ENCODE data around the gene DPP9. TPM values are rescaled to one million over a fixed set of nuclear protein-coding genes. Genes with fewer than 3 reads are reported as not detected.
"Not testable (repeated sequence)": the region's sequence is repeated elsewhere in the genome, so short reads cannot be mapped to it uniquely, and the experiment has no call there.

The DPP9 gene
- total and polyA plus RNA-seq, 7 experiments from 2014 or later, result 16.4 to 90.7 (median 80.1) TPM

DNA sequence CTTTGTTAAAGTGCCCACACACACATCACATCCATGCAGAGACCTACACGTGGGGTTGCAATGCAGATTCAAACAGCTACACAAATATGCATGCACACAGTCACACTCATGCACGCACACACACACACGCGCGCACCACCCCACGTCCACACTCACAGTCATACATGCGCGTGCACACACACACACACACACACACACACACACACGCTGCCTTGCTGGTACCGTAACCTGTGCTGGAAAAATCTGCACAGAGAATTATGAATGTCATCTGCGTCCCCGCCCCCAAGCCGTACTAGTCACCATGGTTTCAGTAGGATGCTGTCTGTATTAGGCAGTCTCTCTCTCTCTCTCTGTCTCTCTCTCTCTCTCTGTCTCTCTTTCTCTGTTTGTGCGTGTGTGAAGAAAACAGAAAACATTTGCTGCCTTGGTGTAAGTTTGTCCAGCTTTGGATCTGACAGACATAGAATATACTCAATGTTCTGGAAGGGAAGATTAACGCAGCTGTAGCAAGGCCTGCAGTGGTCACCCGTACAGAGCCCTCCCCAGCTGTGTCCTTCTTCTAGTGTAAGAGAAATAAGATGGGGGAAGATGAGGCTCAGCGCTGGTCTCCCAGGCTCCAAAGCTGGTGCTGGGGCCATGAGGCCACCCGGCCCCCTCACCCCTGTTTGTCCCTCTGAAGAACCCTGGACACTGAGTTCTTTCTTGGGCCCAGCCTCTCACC, 26.4 kb upstream of the DPP9 start:
- POLR2A ChIA-PET, result no interaction called here
- peaks cover 0 to 4% (median 0%) of the 10 kb centered on the region in 3 experiments for H3K9me3 ChIP-seq (ENCODE audit: control insufficient read depth in 2 of 3, low read length in 3 of 3)
- intact Hi-C loops (cut with micrococcal nuclease), result no loop called here
- ATAC-seq (no peak), DNase-seq (no peak)
- H3K36me3 Mint-ChIP-seq, result peaks cover 0 to 6% (median 0%) of the 10 kb centered on the region in 5 donors
- no peak overlapping the region for H3K4me3 ChIP-seq (ENCODE audit: low read length)
- no peaks in the 10 kb centered on the region for H3K27me3 ChIP-seq (ENCODE audit: control insufficient read depth in 2 of 2, insufficient read depth in 2 of 2, low read length in 2 of 2)
- H3K4me1 ChIP-seq (ENCODE audit: control insufficient read depth in 2 of 2, insufficient read depth in 2 of 2, low read length in 2 of 2), result no peaks in the 10 kb centered on the region
- H3K36me3 ChIP-seq (ENCODE audit: control insufficient read depth in 2 of 3, insufficient read depth in 3 of 3, low read length in 3 of 3), result no peaks in the 10 kb centered on the region
- H3K27me3 Mint-ChIP-seq, result peaks cover 13 to 33% (median 25%) of the 10 kb centered on the region in 5 donors
- H3K9me3 Mint-ChIP-seq, result peaks cover 0 to 4% (median 0%) of the 10 kb centered on the region in 11 donors
- no peak overlapping the region for H3K27ac ChIP-seq (ENCODE audit: low read depth, low read length)
- CTCF ChIA-PET, result no interaction called here
- H3K4me1 Mint-ChIP-seq, result peaks cover 0 to 2% (median 0%) of the 10 kb centered on the region in 7 donors
- no peak overlapping the region for H3K4me3 Mint-ChIP-seq
- no peak overlapping the region for H3K27ac Mint-ChIP-seq

DNA sequence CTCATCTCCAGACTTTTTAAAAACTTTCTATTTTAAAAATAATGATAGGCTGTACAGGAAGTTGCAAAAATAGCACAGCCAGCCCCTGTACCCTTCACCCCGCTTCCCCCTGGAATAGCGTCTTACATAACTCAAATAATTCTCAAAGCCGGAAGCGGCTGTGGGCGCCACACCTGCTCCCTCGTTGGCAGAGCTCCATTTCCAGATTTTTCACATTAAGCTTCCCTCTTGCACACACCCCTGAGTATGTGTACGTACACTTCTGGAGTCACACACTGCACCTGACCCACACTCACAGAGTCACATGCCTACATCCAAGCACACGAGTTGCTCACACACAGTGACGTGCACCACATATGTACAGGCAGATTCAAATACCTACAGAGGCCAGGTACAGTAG, 24.9 kb upstream of the DPP9 start:
- Histone ChIP-seq H3K4me1 (ENCODE audit: control insufficient read depth in 2 of 2, insufficient read depth in 2 of 2, low read length in 2 of 2) (no peaks in the 10 kb centered on the region), H3K27ac (ENCODE audit: low read depth, low read length) (no peak overlapping the region), H3K36me3 (ENCODE audit: control insufficient read depth in 2 of 3, insufficient read depth in 3 of 3, low read length in 3 of 3) (no peaks in the 10 kb centered on the region), H3K27me3 (ENCODE audit: control insufficient read depth in 2 of 2, insufficient read depth in 2 of 2, low read length in 2 of 2) (no peaks in the 10 kb centered on the region), H3K9me3 (ENCODE audit: control insufficient read depth in 2 of 3, low read length in 3 of 3) (peaks cover 0 to 4% (median 0%) of the 10 kb centered on the region in 3 experiments), H3K4me3 (ENCODE audit: low read length) (no peak overlapping the region)
- CTCF ChIA-PET, result no interaction called here
- DNase-seq (no peak), ATAC-seq (no peak)
- no peak overlapping the region for H3K4me3 Mint-ChIP-seq
- POLR2A ChIA-PET, result no interaction called here
- peaks cover 0 to 3% (median 0%) of the 10 kb centered on the region in 7 donors for H3K4me1 Mint-ChIP-seq
- H3K36me3 Mint-ChIP-seq, result peaks cover 0 to 6% (median 0%) of the 10 kb centered on the region in 5 donors
- intact Hi-C loops (cut with micrococcal nuclease), result no loop called here
- H3K27ac Mint-ChIP-seq, result no peak overlapping the region
- H3K27me3 Mint-ChIP-seq, result peaks cover 17 to 33% (median 20%) of the 10 kb centered on the region in 5 donors
- peaks cover 0 to 4% (median 0%) of the 10 kb centered on the region in 11 donors for H3K9me3 Mint-ChIP-seq

DNA sequence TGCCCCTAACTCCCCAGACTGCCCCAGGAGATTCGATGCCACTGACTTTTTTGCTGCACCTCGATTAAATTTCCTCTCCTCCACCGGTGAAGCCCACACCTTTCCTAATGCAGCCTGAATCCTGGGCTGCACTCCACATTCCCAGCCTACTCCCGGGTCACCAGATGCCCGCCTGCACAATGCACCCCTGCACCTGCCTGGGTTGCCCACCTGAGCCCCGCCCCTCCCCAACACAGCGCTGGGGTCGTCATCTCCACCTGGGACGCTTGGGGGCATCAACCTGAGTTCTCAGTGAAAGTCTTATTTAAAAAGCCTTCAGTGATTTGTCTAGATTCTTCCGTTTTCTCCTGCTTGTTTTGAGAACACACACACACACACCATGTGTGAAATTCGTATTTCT, 24.5 kb upstream of the DPP9 start:
- ATAC-seq (no peak), DNase-seq (no peak)
- Histone ChIP-seq H3K27me3 (ENCODE audit: control insufficient read depth in 2 of 2, insufficient read depth in 2 of 2, low read length in 2 of 2) (no peaks in the 10 kb centered on the region), H3K4me1 (ENCODE audit: control insufficient read depth in 2 of 2, insufficient read depth in 2 of 2, low read length in 2 of 2) (no peaks in the 10 kb centered on the region), H3K36me3 (ENCODE audit: control insufficient read depth in 2 of 3, insufficient read depth in 3 of 3, low read length in 3 of 3) (no peaks in the 10 kb centered on the region), H3K4me3 (ENCODE audit: low read length) (no peak overlapping the region), H3K9me3 (ENCODE audit: control insufficient read depth in 2 of 3, low read length in 3 of 3) (peaks cover 0 to 4% (median 0%) of the 10 kb centered on the region in 3 experiments), H3K27ac (ENCODE audit: low read depth, low read length) (no peak overlapping the region)
- Mint-ChIP-seq H3K4me1 (peaks cover 0 to 5% (median 0%) of the 10 kb centered on the region in 7 donors), H3K4me3 (no peak overlapping the region), H3K9me3 (peaks cover 0 to 4% (median 0%) of the 10 kb centered on the region in 11 donors), H3K27ac (no peak overlapping the region), H3K36me3 (peaks cover 0 to 6% (median 0%) of the 10 kb centered on the region in 5 donors), H3K27me3 (peaks cover 17 to 37% (median 20%) of the 10 kb centered on the region in 5 donors)
- intact Hi-C loops (cut with micrococcal nuclease), result no loop called here
- ChIA-PET POLR2A (no interaction called here), CTCF (no interaction called here)

DNA sequence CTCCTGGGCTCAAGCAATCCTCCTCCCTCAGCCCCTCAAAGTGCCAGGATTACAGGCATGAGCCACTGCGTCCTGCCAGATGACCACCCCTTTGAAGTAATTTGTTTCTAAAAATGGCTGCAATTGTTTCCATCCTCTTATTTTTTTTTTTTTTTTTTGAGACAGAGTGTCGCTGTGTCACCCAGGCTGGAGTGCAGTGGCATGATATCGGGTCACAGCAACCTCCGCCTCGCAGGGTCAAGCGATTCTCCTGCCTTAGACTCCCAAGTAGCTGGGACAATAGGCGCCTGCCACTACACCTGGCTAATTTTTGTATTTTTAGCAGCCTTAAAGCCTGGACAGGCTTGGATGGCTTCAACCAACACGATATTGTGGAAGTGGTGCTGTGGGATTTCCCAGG, 22.3 kb upstream of the DPP9 start:
- no peak overlapping the region for H3K27ac ChIP-seq (ENCODE audit: low read depth, low read length)
- no peaks in the 10 kb centered on the region for H3K27me3 ChIP-seq (ENCODE audit: control insufficient read depth in 2 of 2, insufficient read depth in 2 of 2, low read length in 2 of 2)
- Mint-ChIP-seq H3K9me3 (peaks cover 0 to 4% (median 0%) of the 10 kb centered on the region in 11 donors), H3K4me3 (no peak overlapping the region), H3K27ac (no peak overlapping the region), H3K27me3 (peaks cover 20 to 35% (median 23%) of the 10 kb centered on the region in 5 donors), H3K4me1 (peaks cover 0 to 8% (median 0%) of the 10 kb centered on the region in 7 donors), H3K36me3 (peaks cover 0 to 6% (median 0%) of the 10 kb centered on the region in 5 donors)
- intact Hi-C loops (cut with micrococcal nuclease), result no loop called here
- peaks cover 0 to 4% (median 0%) of the 10 kb centered on the region in 3 experiments for H3K9me3 ChIP-seq (ENCODE audit: control insufficient read depth in 2 of 3, low read length in 3 of 3)
- CTCF ChIA-PET, result no interaction called here
- no peak overlapping the region for H3K4me3 ChIP-seq (ENCODE audit: low read length)
- no peak for DNase-seq
- H3K36me3 ChIP-seq (ENCODE audit: control insufficient read depth in 2 of 3, insufficient read depth in 3 of 3, low read length in 3 of 3), result no peaks in the 10 kb centered on the region
- ATAC-seq, result no peak
- POLR2A ChIA-PET, result no interaction called here
- no peaks in the 10 kb centered on the region for H3K4me1 ChIP-seq (ENCODE audit: control insufficient read depth in 2 of 2, insufficient read depth in 2 of 2, low read length in 2 of 2)

DNA sequence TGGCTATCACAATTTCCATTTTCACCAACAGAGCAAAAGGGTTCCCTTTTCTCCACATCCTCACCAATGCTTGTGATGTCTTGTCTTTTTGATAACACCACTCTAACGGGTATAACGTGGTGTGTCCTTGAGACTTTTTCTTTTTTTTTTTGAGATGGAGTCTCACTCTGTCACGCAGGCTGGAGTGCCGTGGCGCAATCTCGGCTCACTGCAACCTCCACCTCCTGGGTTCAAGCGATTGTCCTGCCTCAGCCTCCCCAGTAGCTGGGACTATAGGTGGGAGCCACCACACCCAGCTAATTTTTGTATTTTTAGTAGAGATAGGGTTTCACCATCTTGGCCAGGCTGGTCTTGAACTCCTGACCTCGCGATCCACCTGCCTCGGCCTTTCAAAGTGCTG, 21.5 kb upstream of the DPP9 start:
- H3K27me3 ChIP-seq (ENCODE audit: control insufficient read depth in 2 of 2, insufficient read depth in 2 of 2, low read length in 2 of 2); H3K36me3 Mint-ChIP-seq; intact Hi-C loops (cut with micrococcal nuclease); H3K36me3 ChIP-seq (ENCODE audit: control insufficient read depth in 2 of 3, insufficient read depth in 3 of 3, low read length in 3 of 3); H3K4me1 ChIP-seq (ENCODE audit: control insufficient read depth in 2 of 2, insufficient read depth in 2 of 2, low read length in 2 of 2); DNase-seq; H3K4me1 Mint-ChIP-seq; H3K9me3 Mint-ChIP-seq; H3K9me3 ChIP-seq (ENCODE audit: control insufficient read depth in 2 of 3, low read length in 3 of 3); H3K4me3 ChIP-seq (ENCODE audit: low read length); CTCF ChIA-PET; H3K4me3 Mint-ChIP-seq; ATAC-seq; POLR2A ChIA-PET; H3K27ac ChIP-seq (ENCODE audit: low read depth, low read length); H3K27ac Mint-ChIP-seq: not testable (repeated sequence)
- H3K27me3 Mint-ChIP-seq, result peaks cover 20 to 33% (median 23%) of the 10 kb centered on the region in 5 donors

DNA sequence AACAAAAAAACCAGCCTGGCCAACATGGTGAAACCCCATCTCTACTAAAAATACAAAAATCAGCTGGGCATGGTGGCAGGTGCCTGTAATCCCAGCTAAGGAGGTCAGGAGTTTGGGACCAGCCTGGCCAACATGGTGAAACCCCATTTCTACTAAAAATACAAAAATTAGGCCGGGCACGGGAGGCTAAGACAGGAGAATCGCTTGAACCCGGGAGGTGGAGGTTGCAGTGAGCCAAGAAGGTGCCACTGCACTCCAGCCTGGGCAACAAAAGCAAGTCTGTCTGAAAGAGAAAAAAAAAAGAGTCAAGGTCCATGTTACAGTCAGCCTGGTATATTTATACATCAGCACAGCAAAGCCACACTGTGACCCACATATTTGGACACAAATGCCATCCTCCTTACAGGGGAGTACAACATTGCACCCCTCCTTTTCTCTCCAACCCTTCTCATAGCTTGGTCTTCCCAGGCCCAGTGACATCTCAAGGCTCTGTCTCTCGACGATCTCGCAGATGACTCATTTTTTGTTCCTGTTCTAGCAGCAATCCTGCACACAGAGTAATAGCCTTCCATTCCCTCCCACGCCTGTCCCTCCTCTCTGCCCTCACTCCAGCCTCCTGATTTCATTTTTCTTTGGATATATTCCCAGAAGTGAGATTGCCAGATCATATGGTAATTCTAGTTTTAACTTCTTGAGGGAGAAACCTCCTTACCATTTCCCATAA, 21.0 kb upstream of the DPP9 start:
- H3K36me3 Mint-ChIP-seq, result peaks cover 0 to 6% (median 0%) of the 10 kb centered on the region in 5 donors
- H3K27me3 ChIP-seq (ENCODE audit: control insufficient read depth in 2 of 2, insufficient read depth in 2 of 2, low read length in 2 of 2), result no peaks in the 10 kb centered on the region
- H3K9me3 ChIP-seq (ENCODE audit: control insufficient read depth in 2 of 3, low read length in 3 of 3), result peaks cover 0 to 4% (median 0%) of the 10 kb centered on the region in 3 experiments
- CTCF ChIA-PET, result no interaction called here
- H3K9me3 Mint-ChIP-seq, result peaks cover 0 to 4% (median 0%) of the 10 kb centered on the region in 11 donors
- intact Hi-C loops (cut with micrococcal nuclease), result no loop called here
- peaks cover 0 to 8% (median 0%) of the 10 kb centered on the region in 7 donors for H3K4me1 Mint-ChIP-seq
- no peak overlapping the region for H3K27ac Mint-ChIP-seq
- no peak overlapping the region for H3K4me3 Mint-ChIP-seq
- POLR2A ChIA-PET, result no interaction called here
- H3K27ac ChIP-seq (ENCODE audit: low read depth, low read length), result no peak overlapping the region
- no peaks in the 10 kb centered on the region for H3K4me1 ChIP-seq (ENCODE audit: control insufficient read depth in 2 of 2, insufficient read depth in 2 of 2, low read length in 2 of 2)
- ATAC-seq (no peak), DNase-seq (no peak)
- no peaks in the 10 kb centered on the region for H3K36me3 ChIP-seq (ENCODE audit: control insufficient read depth in 2 of 3, insufficient read depth in 3 of 3, low read length in 3 of 3)
- peaks cover 17 to 30% (median 23%) of the 10 kb centered on the region in 5 donors for H3K27me3 Mint-ChIP-seq
- no peak overlapping the region for H3K4me3 ChIP-seq (ENCODE audit: low read length)

All from naive thymus-derived CD4-positive, alpha-beta T cell (primary cell).